ENCODE data around the gene MAPK10. TPM values are rescaled to one million over a fixed set of nuclear protein-coding genes. Genes with fewer than 3 reads are reported as not detected.

The MAPK10 gene
- total RNA-seq, 1 donor from 2014 or later = 92.6 TPM

GRCh38 chr4:86223472-86223871 is 136.4 kb downstream of the MAPK10 start:
- H3K27me3 Mint-ChIP-seq (ENCODE audit: unreplicated experiment) = no peaks in the 10 kb centered on the region
- no peaks in the 10 kb centered on the region for H3K9me3 Mint-ChIP-seq (ENCODE audit: unreplicated experiment)
- H3K27ac Mint-ChIP-seq (ENCODE audit: unreplicated experiment) = no peak overlapping the region
- TF ChIP-seq CTCF (IDR thresholded peaks at IDR 0.05; ENCODE audit: partially characterized antibody, unreplicated experiment) = peak; percentile 41
- no peak overlapping the region for H3K4me3 Mint-ChIP-seq (ENCODE audit: unreplicated experiment)
- peaks cover 5% of the 10 kb centered on the region for H3K36me3 Mint-ChIP-seq (ENCODE audit: unreplicated experiment)
- no peak for DNase-seq
- no peaks in the 10 kb centered on the region for H3K4me1 Mint-ChIP-seq (ENCODE audit: low read depth, unreplicated experiment)

GRCh38 chr4:86221002-86221401 is 138.9 kb downstream of the MAPK10 start:
- no peak overlapping the region for H3K27ac Mint-ChIP-seq (ENCODE audit: unreplicated experiment)
- H3K27me3 Mint-ChIP-seq (ENCODE audit: unreplicated experiment) = no peaks in the 10 kb centered on the region
- H3K4me1 Mint-ChIP-seq (ENCODE audit: low read depth, unreplicated experiment) = no peaks in the 10 kb centered on the region
- H3K4me3 Mint-ChIP-seq (ENCODE audit: unreplicated experiment) = no peak overlapping the region
- peaks cover 5% of the 10 kb centered on the region for H3K36me3 Mint-ChIP-seq (ENCODE audit: unreplicated experiment)
- DNase-seq = no peak
- H3K9me3 Mint-ChIP-seq (ENCODE audit: unreplicated experiment) = no peaks in the 10 kb centered on the region
- TF ChIP-seq CTCF (IDR thresholded peaks at IDR 0.05; ENCODE audit: partially characterized antibody, unreplicated experiment) = no peak

- no peaks in the 10 kb centered on the region for H3K9me3 Mint-ChIP-seq (ENCODE audit: unreplicated experiment)
- TF ChIP-seq CTCF (IDR thresholded peaks at IDR 0.05; ENCODE audit: partially characterized antibody, unreplicated experiment) = no peak
- no peaks in the 10 kb centered on the region for H3K27me3 Mint-ChIP-seq (ENCODE audit: unreplicated experiment)
Observed at GRCh38 chr4:86220121-86220520, 139.7 kb downstream of the MAPK10 start.

GRCh38 chr4:86218746-86219473 is 140.9 kb downstream of the MAPK10 start:
- H3K27ac Mint-ChIP-seq (ENCODE audit: unreplicated experiment) = no peak overlapping the region
- no peak overlapping the region for H3K4me3 Mint-ChIP-seq (ENCODE audit: unreplicated experiment)
- peaks cover 9% of the 10 kb centered on the region for H3K36me3 Mint-ChIP-seq (ENCODE audit: unreplicated experiment)
- no peaks in the 10 kb centered on the region for H3K4me1 Mint-ChIP-seq (ENCODE audit: low read depth, unreplicated experiment)
- H3K27me3 Mint-ChIP-seq (ENCODE audit: unreplicated experiment) = no peaks in the 10 kb centered on the region
- no peak for DNase-seq
- no peaks in the 10 kb centered on the region for H3K9me3 Mint-ChIP-seq (ENCODE audit: unreplicated experiment)
- TF ChIP-seq CTCF (IDR thresholded peaks at IDR 0.05; ENCODE audit: partially characterized antibody, unreplicated experiment) = no peak

More at GRCh38 chr4:86220121-86220520, 139.7 kb downstream of the MAPK10 start:
- Mint-ChIP-seq H3K27ac (ENCODE audit: unreplicated experiment) (no peak overlapping the region), H3K4me3 (ENCODE audit: unreplicated experiment) (no peak overlapping the region), H3K36me3 (ENCODE audit: unreplicated experiment) (peaks cover 5% of the 10 kb centered on the region), H3K4me1 (ENCODE audit: low read depth, unreplicated experiment) (no peaks in the 10 kb centered on the region)
- DNase-seq = no peak

GRCh38 chr4:86203176-86203575 is 156.7 kb downstream of the MAPK10 start:
- Mint-ChIP-seq H3K27me3 (ENCODE audit: unreplicated experiment) (peaks cover 2% of the 10 kb centered on the region), H3K36me3 (ENCODE audit: unreplicated experiment) (no peaks in the 10 kb centered on the region), H3K27ac (ENCODE audit: unreplicated experiment) (no peak overlapping the region), H3K9me3 (ENCODE audit: unreplicated experiment) (no peaks in the 10 kb centered on the region), H3K4me1 (ENCODE audit: low read depth, unreplicated experiment) (no peaks in the 10 kb centered on the region), H3K4me3 (ENCODE audit: unreplicated experiment) (no peak overlapping the region)
- DNase-seq = no peak
- no peak for TF ChIP-seq CTCF (IDR thresholded peaks at IDR 0.05; ENCODE audit: partially characterized antibody, unreplicated experiment)

Measured in glutamatergic neuron (in vitro differentiated cells).